NCI-H2081 treated with DMSO at 0.1 percent for 48 hours (cell line): ENCODE results near the gene OOSP3.
"Not testable (repeated sequence)": the region's sequence is repeated elsewhere in the genome, so short reads cannot be mapped to it uniquely, and the experiment has no call there.

Experiments
- DNase-seq: peaks from one replicate; lab custom pipeline; 2025; lab: John Stamatoyannopoulos, UW

OOSP3 gene

GRCh38 chr11:59878575-59878974, at the start of gene OOSP3:
TSS of gene OOSP3 (plus strand) at chr11:59878782. CDS start at chr11:59878809, 27 bp downstream.
- no peak for DNase-seq

GRCh38 chr11:59829358-59829757, 49.2 kb upstream of the OOSP3 start:
- no peak for DNase-seq

DNA sequence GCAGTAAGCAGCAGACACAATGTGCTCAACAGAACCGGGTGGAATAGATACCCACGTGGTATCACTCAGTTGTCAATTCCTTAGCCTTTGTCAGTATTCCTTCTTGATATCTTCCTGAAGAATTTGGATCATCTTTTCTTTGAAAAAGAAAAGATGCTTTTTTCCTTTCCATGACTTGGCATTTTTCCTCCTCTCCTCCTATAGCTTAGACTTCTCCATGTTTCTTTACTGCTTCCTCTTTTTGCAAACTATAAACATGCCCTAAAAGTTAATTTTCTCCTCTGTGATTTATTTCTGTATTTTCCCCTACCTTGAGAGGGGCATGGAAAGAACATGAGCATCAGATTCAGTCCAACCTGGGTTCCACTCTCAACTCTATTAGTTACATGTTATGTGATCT, 45.0 kb upstream of the OOSP3 start:
- no peak for DNase-seq

DNA sequence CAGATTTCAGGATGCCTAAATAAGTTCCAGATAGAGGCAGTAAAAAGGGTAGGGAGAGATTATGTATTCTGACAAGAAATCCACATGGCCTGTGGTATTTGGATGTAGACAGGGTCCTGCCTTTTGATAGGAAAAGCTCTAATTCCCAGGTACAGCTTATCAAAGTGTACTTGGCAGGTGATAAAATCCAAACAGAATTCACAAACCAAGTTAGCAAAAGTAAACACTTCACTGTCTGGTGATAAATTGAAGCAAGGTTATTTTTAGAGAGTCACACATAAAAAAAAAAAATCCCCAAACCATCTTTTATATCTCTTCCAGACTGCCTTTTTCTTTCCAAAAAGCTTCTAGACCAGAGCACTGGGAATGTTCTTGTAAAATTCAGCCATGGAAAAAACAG, 39.0 kb upstream of the OOSP3 start:
- DNase-seq: no peak

DNA sequence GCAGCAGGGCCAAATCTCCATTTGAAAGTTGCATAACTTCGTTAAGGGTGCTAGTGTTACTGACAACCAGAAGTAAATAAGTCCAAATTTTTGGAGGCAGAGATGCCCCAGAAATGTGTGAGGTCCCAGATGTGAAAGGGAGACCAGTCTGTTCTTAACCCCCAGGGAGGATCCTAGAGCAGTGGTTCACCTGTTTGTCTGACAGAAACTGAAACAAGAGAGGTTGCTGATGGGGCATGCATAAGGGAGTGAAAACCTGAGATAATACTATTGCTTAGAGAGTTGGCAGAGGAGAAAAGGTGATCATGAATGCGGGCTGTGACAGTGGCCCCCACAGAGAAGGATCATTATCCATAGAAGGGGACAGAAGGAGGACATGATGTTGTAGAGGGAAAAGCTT, 37.1 kb upstream of the OOSP3 start:
- DNase-seq: no peak

- DNase-seq: no peak
Observed at GRCh38 chr11:59842316-59842715, 36.3 kb upstream of the OOSP3 start.

- no peak for DNase-seq
Observed at GRCh38 chr11:59845399-59845798, 33.2 kb upstream of the OOSP3 start, which contains the start of gene CBLIF. TSS of gene CBLIF (minus strand) at chr11:59845499. CDS start at chr11:59845453, 46 bp downstream.

DNA sequence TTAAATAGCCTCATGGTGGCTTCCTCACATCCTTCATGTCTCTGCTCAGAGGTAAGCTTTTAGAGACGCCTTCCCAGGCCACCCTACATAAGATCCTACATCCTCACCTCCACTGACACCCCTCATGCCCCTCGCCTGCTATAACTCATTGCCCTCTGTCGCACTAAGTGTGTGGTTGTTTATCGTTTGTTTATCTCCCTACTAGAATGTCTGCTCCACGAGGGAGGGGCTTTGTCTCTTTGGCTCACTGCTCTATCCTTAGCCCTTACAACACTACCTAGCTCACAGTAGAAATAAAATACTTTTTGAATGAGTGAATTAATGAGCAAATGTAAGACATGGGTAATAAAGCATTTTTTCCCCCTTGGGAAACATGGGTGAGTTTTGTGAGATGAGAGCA, 32.0 kb upstream of the OOSP3 start:
- DNase-seq: no peak

DNA sequence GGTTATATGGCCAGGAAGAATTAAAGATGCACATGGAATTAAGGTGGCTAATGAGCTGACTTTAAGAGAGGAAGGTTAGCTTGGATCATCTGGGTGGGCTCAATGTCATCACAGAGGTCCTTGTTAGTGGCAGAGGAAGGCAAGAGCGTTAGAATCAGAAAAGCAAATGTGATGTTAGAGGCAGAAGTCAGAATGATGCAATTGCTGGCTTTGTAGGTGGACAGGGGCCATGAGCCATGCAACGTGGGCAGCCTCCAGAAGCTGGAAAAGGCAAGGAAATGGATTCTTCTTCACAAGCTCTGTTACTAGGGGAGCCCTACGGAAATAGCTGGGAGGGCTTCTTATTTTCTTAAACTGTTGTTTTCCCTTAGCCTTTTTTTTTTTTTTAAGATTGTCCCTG, 31.0 kb upstream of the OOSP3 start:
- no peak for DNase-seq

GRCh38 chr11:59848439-59848838, 30.1 kb upstream of the OOSP3 start:
- not testable (repeated sequence) for DNase-seq

DNA sequence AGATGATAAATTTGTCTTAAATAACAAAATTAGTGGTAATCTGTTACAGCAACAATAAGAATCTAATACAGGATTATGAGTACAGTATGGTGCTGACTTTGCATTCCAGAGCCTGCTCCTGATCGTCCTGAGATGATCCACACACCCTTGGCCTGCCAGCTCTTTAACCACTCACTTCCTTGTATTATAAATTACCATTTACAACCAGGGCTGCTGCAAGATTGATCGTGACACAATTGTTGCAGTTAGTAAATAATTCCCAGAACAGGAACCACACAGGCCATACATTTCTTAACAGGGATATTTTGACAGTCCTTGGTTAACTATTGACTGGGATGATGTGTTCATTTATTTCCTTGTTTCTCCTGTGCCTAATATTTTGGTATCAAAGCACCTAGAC, 29.5 kb upstream of the OOSP3 start:
- DNase-seq: no peak

- not testable (repeated sequence) for DNase-seq
Observed at GRCh38 chr11:59849551-59849950, 29.0 kb upstream of the OOSP3 start.

DNA sequence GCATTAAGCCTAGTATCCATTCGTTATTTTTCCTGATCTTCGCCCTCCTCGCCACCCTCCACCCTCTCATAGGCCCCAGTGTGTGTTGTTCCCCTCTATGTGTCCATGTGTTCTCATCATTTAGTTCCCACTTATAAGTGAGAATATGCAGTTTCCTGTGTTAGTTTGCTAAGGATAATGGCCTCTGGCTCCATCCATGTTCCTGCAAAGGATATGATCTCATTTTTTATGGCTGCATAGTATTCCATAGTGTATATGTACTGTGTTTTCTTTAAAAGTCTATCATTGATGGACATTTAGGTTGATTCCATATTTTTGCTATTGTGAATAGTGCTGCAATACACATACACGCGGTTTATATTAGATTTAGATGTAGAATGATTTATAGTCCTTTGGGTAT, 27.2 kb upstream of the OOSP3 start:
- DNase-seq: not testable (repeated sequence)

GRCh38 chr11:59854871-59855270, 23.7 kb upstream of the OOSP3 start:
- DNase-seq: no peak

DNA sequence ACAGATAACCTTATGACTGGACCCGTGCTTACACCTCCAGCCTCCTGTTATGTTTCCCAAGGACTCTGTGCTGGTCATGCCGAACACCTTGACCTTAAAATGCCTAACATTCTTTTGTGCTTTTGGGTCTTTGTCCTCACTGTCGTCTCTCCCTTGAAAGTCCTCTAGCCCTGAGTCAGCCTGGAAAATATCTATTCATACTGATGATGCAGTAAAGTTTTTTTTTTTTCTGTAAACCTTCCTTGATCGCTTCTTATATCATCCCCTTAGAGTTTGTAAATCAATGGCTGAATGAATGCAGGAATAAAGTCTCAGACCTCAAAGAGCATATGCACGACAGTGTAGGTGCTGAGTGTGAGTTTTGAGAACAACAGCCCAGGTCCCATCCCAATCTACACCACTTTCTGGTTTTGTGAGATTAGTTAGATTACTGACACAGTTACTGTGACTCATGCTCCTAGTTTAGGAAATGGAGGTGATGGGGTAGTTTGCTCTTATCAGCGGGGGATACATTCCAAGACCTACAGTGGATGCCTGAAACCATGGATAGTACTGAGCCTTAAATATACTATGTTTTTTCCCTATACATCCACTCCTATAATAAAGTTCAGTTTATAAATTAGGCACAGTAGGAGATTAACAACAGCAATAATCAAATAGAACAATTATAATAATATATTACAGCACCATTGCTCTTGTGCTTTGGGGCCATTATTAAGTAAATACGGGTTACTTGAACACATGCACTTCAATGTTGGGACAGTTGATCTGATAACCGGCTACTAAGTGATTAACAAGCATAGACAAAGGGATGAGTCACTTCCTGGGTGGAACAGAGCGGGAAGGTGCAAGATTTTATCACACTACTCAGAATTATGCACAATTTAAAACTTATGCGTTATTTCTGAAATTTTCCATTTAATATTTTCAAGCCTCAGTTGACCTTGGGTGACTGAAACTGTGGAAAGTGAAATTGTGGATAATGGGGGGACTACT, 20.8 kb upstream of the OOSP3 start:
- no peak for DNase-seq

GRCh38 chr11:59859673-59860072, 18.9 kb upstream of the OOSP3 start:
- no peak for DNase-seq

- DNase-seq: no peak
Observed at GRCh38 chr11:59862252-59862651, 16.3 kb upstream of the OOSP3 start.

DNA sequence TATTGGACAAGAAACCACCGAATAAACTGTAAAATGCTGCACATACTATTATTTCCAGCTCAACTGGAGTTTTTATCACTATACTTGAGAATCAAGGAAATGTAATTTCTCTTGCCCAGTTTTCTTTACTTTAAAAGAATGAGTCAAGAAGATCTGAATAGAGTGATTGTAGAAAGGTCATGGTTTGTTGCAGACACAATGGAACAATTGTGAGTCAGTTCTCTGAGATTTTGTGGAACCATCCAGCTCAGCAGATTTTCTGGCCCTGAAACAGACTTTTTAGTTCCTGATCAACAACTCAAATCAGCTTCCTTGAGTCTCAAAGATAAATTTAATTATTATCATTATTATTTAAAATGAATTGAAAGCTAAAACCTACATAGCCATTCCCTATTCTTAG, 13.6 kb upstream of the OOSP3 start:
- no peak for DNase-seq

DNA sequence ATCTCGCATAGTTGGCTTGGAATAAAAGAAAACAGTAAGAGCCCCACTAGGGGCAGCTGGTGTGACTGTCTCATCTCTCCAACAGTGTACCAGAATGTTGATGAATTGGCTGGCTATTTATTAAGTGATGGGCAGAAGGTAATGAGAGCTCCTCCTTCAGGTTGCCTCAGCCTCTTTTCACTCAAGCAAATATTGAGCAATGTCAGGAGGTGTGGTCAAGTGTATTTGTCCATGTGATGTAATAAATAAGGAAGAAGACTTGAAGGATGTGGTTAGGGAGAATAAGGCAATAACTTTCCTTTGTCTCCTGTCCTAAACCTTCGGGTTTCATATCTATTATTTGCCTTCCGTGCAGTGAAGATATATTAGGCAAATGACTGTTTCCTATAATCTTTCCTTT, 12.2 kb upstream of the OOSP3 start, which contains the start of gene TCN1:
Gene TCN1, minus strand, starts transcription at position 91 of the 400 bp plus-strand sequence. Its CDS starts 17 bp downstream, at position 74.
- no peak for DNase-seq

DNA sequence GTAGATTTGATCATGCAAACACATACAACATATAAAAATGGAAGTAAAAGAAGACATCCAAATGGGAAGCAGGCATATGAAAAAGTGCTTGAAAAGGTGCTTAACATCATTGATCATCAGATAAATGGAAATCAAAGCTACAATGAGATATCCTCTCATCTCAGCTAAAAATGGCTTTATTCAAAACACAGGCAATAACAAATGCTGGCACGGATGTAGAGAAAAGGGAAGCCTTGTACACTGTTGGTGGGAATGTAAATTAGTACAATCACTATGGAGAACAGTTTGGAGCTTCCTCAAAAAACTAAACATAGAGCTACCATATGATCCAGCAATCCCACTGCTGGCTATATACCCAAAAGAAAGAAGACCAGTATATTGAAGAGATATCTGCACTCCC, 11.7 kb upstream of the OOSP3 start:
- DNase-seq: no peak

- DNase-seq: no peak
Observed at GRCh38 chr11:59867946-59868345, 10.6 kb upstream of the OOSP3 start.

DNA sequence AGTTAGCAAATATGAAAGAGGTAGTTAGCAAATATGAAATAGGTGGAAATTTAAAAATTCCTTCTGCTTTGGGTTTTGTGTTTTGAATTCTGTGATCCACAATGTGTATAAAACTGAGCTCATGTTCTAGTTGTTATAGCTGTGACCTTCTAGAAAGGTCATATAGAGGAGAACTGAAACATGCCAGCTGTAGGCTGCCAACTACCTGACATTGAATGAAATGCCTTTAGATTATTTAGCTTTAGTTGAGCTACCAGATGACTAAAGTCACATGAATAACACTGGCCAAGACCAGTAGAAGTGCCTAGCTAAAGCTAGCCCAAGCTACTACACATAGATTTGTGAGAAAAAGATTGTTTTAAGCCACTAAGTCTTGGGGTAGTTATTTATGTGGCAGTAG, 6.5 kb upstream of the OOSP3 start:
- no peak for DNase-seq

- DNase-seq: no peak
Observed at GRCh38 chr11:59875856-59876519, 2.6 kb upstream of the OOSP3 start.
